ENCODE measurements around the gene PLEKHA7. TPM values are rescaled to one million over a fixed set of nuclear protein-coding genes. Genes with fewer than 3 reads are reported as not detected.

PLEKHA7 gene
- total and polyA plus RNA-seq, 2 of the 4 experiments (the other 2 are of a cell fraction), result 0.12 TPM; not detected in 1

GRCh38 chr11:16825968-16826367 is 188.2 kb downstream of the PLEKHA7 start:
- intact Hi-C loops (cut with micrococcal nuclease) (loop anchor here (10.0 kb wide), 1 partner anchor 679 kb away; no protein-coding TSS in a partner anchor), dilution Hi-C loops (cut with HindIII; ENCODE audit: low sequenced_read_pairs, unreplicated experiment) (no loop called here), in situ Hi-C loops (cut with MboI; ENCODE audit: low sequenced_read_pairs) (no loop called here)
- H3K4ac ChIP-seq (ENCODE audit: low read depth, low read length), result no peak overlapping the region
- no peak overlapping the region for H3K14ac ChIP-seq (replicated peaks; ENCODE audit: low read depth, low read length)
- H3K9me3 ChIP-seq (ENCODE audit: control insufficient read depth, insufficient read depth, low read length), result no peaks in the 10 kb centered on the region
- H3K27ac ChIP-seq (ENCODE audit: insufficient read depth, low read length), result no peak overlapping the region
- H2AK5ac ChIP-seq (ENCODE audit: low read depth, low read length), result no peak overlapping the region
- H4K5ac ChIP-seq (ENCODE audit: low read depth, low read length), result no peak overlapping the region
- no peak for DNase-seq
- no peak overlapping the region for H3K18ac ChIP-seq (ENCODE audit: low read depth, low read length)
- H2AFZ ChIP-seq (replicated peaks; ENCODE audit: low read length, poor library complexity), result no peak overlapping the region
- no peak overlapping the region for H4K91ac ChIP-seq (ENCODE audit: insufficient read depth, low read depth, low read length)
- H3K9me1 ChIP-seq (ENCODE audit: insufficient read depth, low read length), result no peaks in the 10 kb centered on the region
- H3K23ac ChIP-seq (ENCODE audit: low read depth, low read length), result no peak overlapping the region
- no peaks in the 10 kb centered on the region for H3K4me1 ChIP-seq (ENCODE audit: control insufficient read depth, insufficient read depth, low read length)
- no TSS peak for BruUV-seq (replicated peaks)
- ATAC-seq (ENCODE audit: low read depth), result no peak
- POLR2A ChIA-PET (ENCODE audit: unreplicated experiment), result no interaction called here
- no peak overlapping the region for H2BK5ac ChIP-seq (ENCODE audit: low read depth, low read length, poor library complexity, severe bottlenecking)
- H4K8ac ChIP-seq (ENCODE audit: low read depth in 2 of 2, low read length in 2 of 2), result no peak overlapping the region
- H4K20me1 ChIP-seq (ENCODE audit: insufficient read depth, low read length), result no peaks in the 10 kb centered on the region
- CTCF ChIA-PET, result no interaction called here
- no peaks in the 10 kb centered on the region for H3K79me1 ChIP-seq (ENCODE audit: low read depth in 1 of 2, low read length in 2 of 2)
- peaks cover 16% of the 10 kb centered on the region for H3K27me3 ChIP-seq (ENCODE audit: control insufficient read depth, insufficient read depth, low read length)
- no peak overlapping the region for H3K4me3 ChIP-seq (ENCODE audit: insufficient read depth, low read depth, low read length)
- no peaks in the 10 kb centered on the region for H3K36me3 ChIP-seq (ENCODE audit: control insufficient read depth, insufficient read depth, low read length)
- no peak overlapping the region for H3K56ac ChIP-seq (ENCODE audit: extremely low read depth, insufficient read depth, low read length)
- no peak overlapping the region for H3K4me2 ChIP-seq (ENCODE audit: low read depth, low read length)
- no peak overlapping the region for H2BK120ac ChIP-seq (ENCODE audit: low read depth, low read length)
- H2BK20ac ChIP-seq (ENCODE audit: low read depth, low read length), result no peak overlapping the region
- H2BK15ac ChIP-seq (ENCODE audit: low read depth, low read length), result no peak overlapping the region
- H2AK9ac ChIP-seq (replicated peaks; ENCODE audit: low read depth, low read length, poor library complexity), result no peak overlapping the region
- 62% methylated on average over 3 of the region's 9 CpGs; no CpG with 5 or more reads in 1 of the 2 experiments for WGBS, 2 experiments (ENCODE audit: extremely low coverage in 2 of 2, insufficient read length in 1 of 2)
- no peak for TF ChIP-seq RAD21 (IDR thresholded peaks at IDR 0.05; ENCODE audit: low read length)
- no peak for TF ChIP-seq MAZ (IDR thresholded peaks at IDR 0.05; ENCODE audit: borderline replicate concordance, low read depth, low read length)
- TF ChIP-seq POLR2A (IDR thresholded peaks at IDR 0.05; ENCODE audit: low read depth, low read length), result no peak
- no peak overlapping the region for H3K9ac ChIP-seq (ENCODE audit: low read depth, low read length)
